GM19099 (cell line): ENCODE measurements around the gene PCNX2.

Experiments
- POLR2A ChIP-seq: IDR thresholded peaks from 3 replicates; pipeline ENCODE4 v1.6.1; 2011; ENCODE audit warnings: low read depth; ENCODE audit not compliant: insufficient read length; ENCODE audit errors: extremely low read depth

Gene PCNX2

GRCh38 chr1:232980355-232980978, 315.1 kb downstream of the PCNX2 start:
- TF ChIP-seq POLR2A: no peak

GRCh38 chr1:232979558-232979957, 316.0 kb downstream of the PCNX2 start:
- TF ChIP-seq POLR2A: no peak

- TF ChIP-seq POLR2A: no peak
These were observed 316.7 kb downstream of the PCNX2 start for GRCh38 chr1:232978815-232979214.

GRCh38 chr1:232978091-232978634, 317.4 kb downstream of the PCNX2 start:
- no peak for TF ChIP-seq POLR2A

GRCh38 chr1:232974971-232975370, 320.6 kb downstream of the PCNX2 start:
- TF ChIP-seq POLR2A: no peak

- TF ChIP-seq POLR2A: no peak
These were observed 321.6 kb downstream of the PCNX2 start for GRCh38 chr1:232973652-232974611.

- TF ChIP-seq POLR2A: no peak
These were observed 325.0 kb downstream of the PCNX2 start for GRCh38 chr1:232970508-232970907.

- TF ChIP-seq POLR2A: no peak
These were observed 325.7 kb downstream of the PCNX2 start for GRCh38 chr1:232969799-232970198.

GRCh38 chr1:232968965-232969364, 326.6 kb downstream of the PCNX2 start:
- TF ChIP-seq POLR2A: no peak

GRCh38 chr1:232968391-232968790, 327.1 kb downstream of the PCNX2 start:
- TF ChIP-seq POLR2A: no peak

GRCh38 chr1:232966663-232967062, 328.9 kb downstream of the PCNX2 start:
- no peak for TF ChIP-seq POLR2A

GRCh38 chr1:232965912-232966217, 329.7 kb downstream of the PCNX2 start:
- no peak for TF ChIP-seq POLR2A

GRCh38 chr1:232965124-232965911, 330.2 kb downstream of the PCNX2 start:
- TF ChIP-seq POLR2A: no peak

GRCh38 chr1:232964601-232965000, 330.9 kb downstream of the PCNX2 start:
- no peak for TF ChIP-seq POLR2A
